ENCODE data around the gene CEP19. TPM values are rescaled to one million over a fixed set of nuclear protein-coding genes. Genes with fewer than 3 reads are reported as not detected.
A peak's percentile ranks its signal among the peaks of the same experiment; 100 is the strongest.

The CEP19 gene
- total RNA-seq, 1 experiment from 2014 or later = 7.1 TPM

- BruUV-seq (replicated peaks) = no TSS peak
- in situ Hi-C loops (cut with HindIII; ENCODE audit: low pct_unique_long_range_greater_than_20kb, low sequenced_read_pairs) = no loop called here
- Histone ChIP-seq H3K36me3 (ENCODE audit: control insufficient read depth, insufficient read depth, low read length) (peaks cover 2% of the 10 kb centered on the region; the same call in 1 of the 2 replicates), H3K4me1 (ENCODE audit: control insufficient read depth, insufficient read depth, low read length) (peaks cover 17% of the 10 kb centered on the region), H3K4me3 (ENCODE audit: low read depth in 2 of 2, low read length in 2 of 2) (peak within 1 kb of the TSS; percentile 94), H3K27ac (ENCODE audit: low read length) (peak within 1 kb of the TSS; percentile 99), H3K27me3 (ENCODE audit: control insufficient read depth, insufficient read depth, low read length) (no peaks in the 10 kb centered on the region), H3K9me3 (ENCODE audit: control insufficient read depth, insufficient read depth, low read depth, low read length) (no peaks in the 10 kb centered on the region)
- TF ChIP-seq POLR2AphosphoS5 (IDR thresholded peaks at IDR 0.05; ENCODE audit: low read depth, low read length) = peak; percentile 88
- peak; percentile 89; the same call in 1 of the 2 replicates for TF ChIP-seq SIN3A (IDR thresholded peaks at IDR 0.05; ENCODE audit: borderline replicate concordance, insufficient read depth, low read depth, low read length)
- no peak for TF ChIP-seq CTCF (IDR thresholded peaks at IDR 0.05)
- CTCF ChIA-PET = no interaction called here
- intact Hi-C loops (cut with micrococcal nuclease; ENCODE audit: unreplicated experiment) = no loop called here
- DNase-seq (ENCODE audit: low read depth, low spot score) (peak; percentile 43), ATAC-seq (peak; percentile 97)
- POLR2A ChIA-PET = interaction anchor here (0.6 to 1.2 kb wide), 9 partner anchors 9 to 1192 kb away, joined by 3 to 15 read pairs (median 5); partner anchors contain the start of genes CEP19 and PIGX
Measured at GRCh38 chr3:196739671-196740480, 27.8 kb upstream of the CEP19 start, which contains the start of gene PAK2. Gene PAK2, plus strand, starts transcription at chr3:196739857. Its CDS starts 42,790 bp downstream, at chr3:196782647.

DNA sequence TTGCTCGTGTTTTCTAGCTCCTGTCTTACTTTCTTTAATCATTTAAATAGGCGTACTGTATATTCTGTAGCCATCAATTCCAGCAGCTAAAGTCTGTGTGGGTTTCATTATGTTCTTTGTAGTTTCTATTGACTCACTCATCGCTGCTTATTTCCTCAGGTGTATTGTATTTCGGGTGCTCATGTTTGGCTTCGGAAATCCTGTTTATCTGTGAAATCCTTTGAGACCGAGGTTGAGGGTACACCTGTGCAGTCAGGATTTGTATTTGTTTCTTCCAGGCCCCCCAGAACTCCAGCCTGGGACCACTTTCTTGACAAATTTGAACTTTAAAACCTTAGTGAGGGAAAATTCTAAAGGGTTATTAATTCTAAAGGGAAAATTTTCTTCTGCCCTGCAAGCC is 25.6 kb upstream of the CEP19 start:
- POLR2A ChIA-PET = no interaction called here
- no TSS peak for BruUV-seq (replicated peaks)

More for the DNA sequence above, 25.6 kb upstream of the CEP19 start:
- CTCF ChIA-PET = no interaction called here
- H3K36me3 ChIP-seq (ENCODE audit: control insufficient read depth, insufficient read depth, low read length) = peaks cover 6% of the 10 kb centered on the region; the same call in 1 of the 2 replicates
- no peaks in the 10 kb centered on the region for H3K27me3 ChIP-seq (ENCODE audit: control insufficient read depth, insufficient read depth, low read length)
- no peak for ATAC-seq
- in situ Hi-C loops (cut with HindIII; ENCODE audit: low pct_unique_long_range_greater_than_20kb, low sequenced_read_pairs) (no loop called here), intact Hi-C loops (cut with micrococcal nuclease; ENCODE audit: unreplicated experiment) (no loop called here)
- no peaks in the 10 kb centered on the region for H3K9me3 ChIP-seq (ENCODE audit: control insufficient read depth, insufficient read depth, low read depth, low read length)
- TF ChIP-seq POLR2AphosphoS5 (IDR thresholded peaks at IDR 0.05; ENCODE audit: low read depth, low read length) = no peak
- TF ChIP-seq SIN3A (IDR thresholded peaks at IDR 0.05; ENCODE audit: borderline replicate concordance, insufficient read depth, low read depth, low read length) = no peak
- TF ChIP-seq CTCF (IDR thresholded peaks at IDR 0.05) = no peak
- no peak for TF ChIP-seq TCF7L2 (IDR thresholded peaks at IDR 0.05; ENCODE audit: low read depth, low read length)
- TF ChIP-seq, protein P1, sequence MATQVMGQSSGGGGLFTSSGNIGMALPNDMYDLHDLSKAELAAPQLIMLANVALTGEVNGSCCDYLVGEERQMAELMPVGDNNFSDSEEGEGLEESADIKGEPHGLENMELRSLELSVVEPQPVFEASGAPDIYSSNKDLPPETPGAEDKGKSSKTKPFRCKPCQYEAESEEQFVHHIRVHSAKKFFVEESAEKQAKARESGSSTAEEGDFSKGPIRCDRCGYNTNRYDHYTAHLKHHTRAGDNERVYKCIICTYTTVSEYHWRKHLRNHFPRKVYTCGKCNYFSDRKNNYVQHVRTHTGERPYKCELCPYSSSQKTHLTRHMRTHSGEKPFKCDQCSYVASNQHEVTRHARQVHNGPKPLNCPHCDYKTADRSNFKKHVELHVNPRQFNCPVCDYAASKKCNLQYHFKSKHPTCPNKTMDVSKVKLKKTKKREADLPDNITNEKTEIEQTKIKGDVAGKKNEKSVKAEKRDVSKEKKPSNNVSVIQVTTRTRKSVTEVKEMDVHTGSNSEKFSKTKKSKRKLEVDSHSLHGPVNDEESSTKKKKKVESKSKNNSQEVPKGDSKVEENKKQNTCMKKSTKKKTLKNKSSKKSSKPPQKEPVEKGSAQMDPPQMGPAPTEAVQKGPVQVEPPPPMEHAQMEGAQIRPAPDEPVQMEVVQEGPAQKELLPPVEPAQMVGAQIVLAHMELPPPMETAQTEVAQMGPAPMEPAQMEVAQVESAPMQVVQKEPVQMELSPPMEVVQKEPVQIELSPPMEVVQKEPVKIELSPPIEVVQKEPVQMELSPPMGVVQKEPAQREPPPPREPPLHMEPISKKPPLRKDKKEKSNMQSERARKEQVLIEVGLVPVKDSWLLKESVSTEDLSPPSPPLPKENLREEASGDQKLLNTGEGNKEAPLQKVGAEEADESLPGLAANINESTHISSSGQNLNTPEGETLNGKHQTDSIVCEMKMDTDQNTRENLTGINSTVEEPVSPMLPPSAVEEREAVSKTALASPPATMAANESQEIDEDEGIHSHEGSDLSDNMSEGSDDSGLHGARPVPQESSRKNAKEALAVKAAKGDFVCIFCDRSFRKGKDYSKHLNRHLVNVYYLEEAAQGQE (IDR thresholded peaks at IDR 0.05; ENCODE audit: insufficient read depth in 1 of 2, low read depth in 2 of 2, low read length in 1 of 2) = no peak
- H3K4me3 ChIP-seq (ENCODE audit: low read depth in 2 of 2, low read length in 2 of 2) = no peak overlapping the region
- no peak for DNase-seq (ENCODE audit: low read depth, low spot score)
- H3K4me1 ChIP-seq (ENCODE audit: control insufficient read depth, insufficient read depth, low read length) = peaks cover 7% of the 10 kb centered on the region
- H3K27ac ChIP-seq (ENCODE audit: low read length) = no peak overlapping the region
